DND-41 (cell line): ENCODE results near the gene SRPX.

Source experiments
- ATAC-seq: fragments of 200-7000 bp; cut with Tn5 transposase; 3 replicates; pipeline ENCODE4 v1.9.1; 2021; ENCODE audit warnings: low read depth; ENCODE audit not compliant: insufficient read depth
- DNase-seq: peaks from one replicate; pipeline ENCODE4 v3.0.0-alpha.2; 2020
- H2AFZ ChIP-seq: 2 replicates; pipeline ENCODE4 v1.6.0; 2012; ENCODE audit warnings: low read depth, low read length
- H3K27ac ChIP-seq: 2 replicates; pipeline ENCODE4 v1.5.1; 2012; ENCODE audit warnings: low read length, inconsistent platforms
- H3K27me3 ChIP-seq: fragments of 200-600 bp; sonication (generic); 2 replicates; pipeline ENCODE4 v1.6.0; 2012; ENCODE audit warnings: low read length, mild to moderate bottlenecking, inconsistent platforms; ENCODE audit not compliant: insufficient read depth, poor library complexity
- H3K36me3 ChIP-seq: 2 replicates; pipeline ENCODE4 v1.5.1; 2012; ENCODE audit warnings: low read length, inconsistent platforms; ENCODE audit not compliant: insufficient read depth
- H3K4me1 ChIP-seq: 2 replicates; pipeline ENCODE4 v1.5.1; 2012; ENCODE audit warnings: mild to moderate bottlenecking, low read length; ENCODE audit not compliant: insufficient read depth
- H3K4me2 ChIP-seq: 2 replicates; pipeline ENCODE4 v1.6.0; 2012; ENCODE audit warnings: mild to moderate bottlenecking, moderate library complexity, low read length, inconsistent platforms; ENCODE audit not compliant: insufficient read depth
- H3K4me3 ChIP-seq, 2 experiments: fragments of 200-600 bp in 1 of 2; shearing (Covaris generic) in 1 of 2; 2 replicates each; pipeline ENCODE4 v1.5.1; 2012 to 2016; ENCODE audit warnings: inconsistent platforms in 2 of 2, low read length in 2 of 2, mild to moderate bottlenecking in 2 of 2, low read depth in 1 of 2, moderate library complexity in 1 of 2
- H3K79me2 ChIP-seq: 2 replicates; pipeline ENCODE4 v1.6.0; 2012; ENCODE audit warnings: low read length, inconsistent platforms; ENCODE audit not compliant: insufficient read depth
- H3K9ac ChIP-seq: 2 replicates; pipeline ENCODE4 v1.6.0; 2012; ENCODE audit warnings: low read depth, mild to moderate bottlenecking, inconsistent platforms, low read length, moderate library complexity
- H3K9me3 ChIP-seq: 2 replicates; pipeline ENCODE4 v1.5.1; 2012; ENCODE audit warnings: low read length, moderate library complexity, mild to moderate bottlenecking, inconsistent platforms; ENCODE audit not compliant: insufficient read depth, severe bottlenecking
- H4K20me1 ChIP-seq: 2 replicates; pipeline ENCODE4 v1.6.0; 2012; ENCODE audit warnings: low read length; ENCODE audit not compliant: insufficient read depth
- CTCF ChIP-seq: IDR thresholded peaks from 2 replicates; pipeline ENCODE4 v1.5.1; 2012; ENCODE audit warnings: borderline replicate concordance, low read length, moderate library complexity, mild to moderate bottlenecking; ENCODE audit not compliant: poor library complexity, severe bottlenecking; ENCODE audit errors: extremely low read depth
- EZH2 ChIP-seq: IDR thresholded peaks from 3 replicates; pipeline ENCODE4 v1.6.1; 2012; ENCODE audit warnings: borderline replicate concordance, low read depth, mild to moderate bottlenecking, moderate library complexity, low read length, inconsistent platforms; ENCODE audit not compliant: severe bottlenecking

Gene SRPX

DNA sequence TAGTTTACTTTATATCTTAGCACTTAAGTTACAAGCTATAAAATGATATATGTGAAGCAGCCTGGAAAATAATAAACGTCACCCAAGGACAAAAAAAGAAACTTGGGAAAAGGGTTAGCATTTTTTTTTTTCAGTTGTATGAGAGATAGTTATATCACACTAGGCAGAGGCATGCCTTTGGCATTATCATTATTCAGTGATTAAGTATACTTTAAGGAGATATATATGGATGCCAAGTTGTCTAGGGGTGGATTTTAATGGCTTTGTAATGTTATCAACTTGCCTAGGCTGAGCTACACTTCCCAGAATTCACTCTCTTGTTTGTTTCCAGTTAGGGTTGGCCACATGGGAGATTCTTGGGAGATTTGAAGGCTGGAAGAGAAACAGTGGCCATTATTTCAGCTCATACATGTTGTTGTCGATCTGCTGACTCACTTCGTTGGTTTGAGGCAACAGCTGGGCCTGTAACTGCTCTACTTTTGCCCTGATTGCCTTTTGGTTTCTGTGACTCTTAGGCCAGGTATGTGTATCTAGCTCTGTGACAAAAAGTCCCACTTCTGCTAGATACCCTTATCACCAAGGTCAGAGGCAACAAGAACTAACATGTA, 11.5 kb upstream of the SRPX start:
- no peak overlapping the region for H3K4me3 ChIP-seq
- no peaks in the 10 kb centered on the region for H3K36me3 ChIP-seq
- H2AFZ ChIP-seq = no peak overlapping the region
- DNase-seq (no peak), ATAC-seq (no peak)
- H3K9ac ChIP-seq = no peak overlapping the region
- no peaks in the 10 kb centered on the region for H4K20me1 ChIP-seq
- no peaks in the 10 kb centered on the region for H3K79me2 ChIP-seq
- H3K9me3 ChIP-seq = no peaks in the 10 kb centered on the region
- H3K27me3 ChIP-seq = no peaks in the 10 kb centered on the region
- no peaks in the 10 kb centered on the region for H3K4me1 ChIP-seq
- TF ChIP-seq EZH2 (no peak), CTCF (no peak)
- no peak overlapping the region for H3K27ac ChIP-seq
- H3K4me2 ChIP-seq = no peak overlapping the region

- H3K9me3 ChIP-seq = no peaks in the 10 kb centered on the region
- H3K4me1 ChIP-seq = no peaks in the 10 kb centered on the region
- H2AFZ ChIP-seq = no peak overlapping the region
- ATAC-seq = no peak
- TF ChIP-seq EZH2 (no peak), CTCF (no peak)
- no peak overlapping the region for H3K4me2 ChIP-seq
- H3K9ac ChIP-seq = no peak overlapping the region
- no peak overlapping the region for H3K4me3 ChIP-seq
- no peak overlapping the region for H3K27ac ChIP-seq
- no peaks in the 10 kb centered on the region for H4K20me1 ChIP-seq
- H3K79me2 ChIP-seq = no peaks in the 10 kb centered on the region
- DNase-seq = no peak
- H3K27me3 ChIP-seq = no peaks in the 10 kb centered on the region
- no peaks in the 10 kb centered on the region for H3K36me3 ChIP-seq
Observed at GRCh38 chrX:38225093-38225492, 4.4 kb upstream of the SRPX start.

- Histone ChIP-seq H3K79me2 (no peaks in the 10 kb centered on the region), H3K4me2 (no peak overlapping the region), H3K9me3 (no peaks in the 10 kb centered on the region), H4K20me1 (no peaks in the 10 kb centered on the region), H3K4me3 (no peak overlapping the region), H3K27me3 (no peaks in the 10 kb centered on the region), H2AFZ (no peak overlapping the region), H3K27ac (no peak overlapping the region), H3K9ac (no peak overlapping the region), H3K4me1 (no peaks in the 10 kb centered on the region), H3K36me3 (no peaks in the 10 kb centered on the region)
- ATAC-seq = no peak
- no peak for DNase-seq
- TF ChIP-seq EZH2 (no peak), CTCF (no peak)
Observed at GRCh38 chrX:38224160-38224559, 3.5 kb upstream of the SRPX start.

GRCh38 chrX:38221391-38221929, 789 bp upstream of the SRPX start:
- no peak overlapping the region for H2AFZ ChIP-seq

More at GRCh38 chrX:38221391-38221929, 789 bp upstream of the SRPX start:
- Histone ChIP-seq H3K27me3 (no peaks in the 10 kb centered on the region), H3K9me3 (no peaks in the 10 kb centered on the region), H3K79me2 (no peaks in the 10 kb centered on the region), H4K20me1 (no peaks in the 10 kb centered on the region), H3K36me3 (no peaks in the 10 kb centered on the region), H3K4me3 (no peak overlapping the region), H3K27ac (no peak overlapping the region), H3K9ac (no peak overlapping the region), H3K4me2 (no peak overlapping the region), H3K4me1 (no peaks in the 10 kb centered on the region)
- ATAC-seq (no peak), DNase-seq (no peak)
- TF ChIP-seq EZH2 = no peak
